Measurements from ENCODE around the gene FABP6. TPM values are rescaled to one million over a fixed set of nuclear protein-coding genes. Genes with fewer than 3 reads are reported as not detected.
A peak's percentile ranks its signal among the peaks of the same experiment; 100 is the strongest.

FABP6 gene
- total RNA-seq, 1 donor from 2014 or later, result 1.6 TPM

DNA sequence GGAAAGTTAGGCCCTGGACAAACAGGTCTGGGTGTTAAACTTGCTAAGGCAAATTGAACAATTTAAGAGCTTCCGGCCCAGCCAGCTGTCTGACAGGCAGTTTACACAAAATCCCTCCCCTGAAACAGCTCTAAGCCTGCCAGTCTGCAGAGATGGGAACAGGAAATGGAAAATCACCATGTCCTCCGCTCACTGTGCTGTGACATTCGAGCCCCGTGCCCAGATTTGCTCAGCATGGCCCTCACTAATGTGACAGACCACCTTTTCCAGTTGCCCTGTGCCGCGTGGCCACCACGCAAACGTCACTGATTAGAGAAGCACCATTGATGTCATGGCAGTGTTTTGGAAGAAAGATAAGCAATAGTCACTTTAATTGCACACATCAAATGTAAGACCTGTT lies 42.1 kb downstream of the FABP6 start:
- Histone ChIP-seq H3K4me3 (no peak overlapping the region), H3K4me1 (peaks cover 45% of the 10 kb centered on the region), H3K36me3 (peaks cover 3% of the 10 kb centered on the region), H3K27me3 (ENCODE audit: low read depth) (no peaks in the 10 kb centered on the region), H3K27ac (replicated peaks) (peak overlapping the region; percentile 79), H3K9me3 (replicated peaks) (no peaks in the 10 kb centered on the region)
- DNase-seq, result no peak
- TF ChIP-seq, protein P1, sequence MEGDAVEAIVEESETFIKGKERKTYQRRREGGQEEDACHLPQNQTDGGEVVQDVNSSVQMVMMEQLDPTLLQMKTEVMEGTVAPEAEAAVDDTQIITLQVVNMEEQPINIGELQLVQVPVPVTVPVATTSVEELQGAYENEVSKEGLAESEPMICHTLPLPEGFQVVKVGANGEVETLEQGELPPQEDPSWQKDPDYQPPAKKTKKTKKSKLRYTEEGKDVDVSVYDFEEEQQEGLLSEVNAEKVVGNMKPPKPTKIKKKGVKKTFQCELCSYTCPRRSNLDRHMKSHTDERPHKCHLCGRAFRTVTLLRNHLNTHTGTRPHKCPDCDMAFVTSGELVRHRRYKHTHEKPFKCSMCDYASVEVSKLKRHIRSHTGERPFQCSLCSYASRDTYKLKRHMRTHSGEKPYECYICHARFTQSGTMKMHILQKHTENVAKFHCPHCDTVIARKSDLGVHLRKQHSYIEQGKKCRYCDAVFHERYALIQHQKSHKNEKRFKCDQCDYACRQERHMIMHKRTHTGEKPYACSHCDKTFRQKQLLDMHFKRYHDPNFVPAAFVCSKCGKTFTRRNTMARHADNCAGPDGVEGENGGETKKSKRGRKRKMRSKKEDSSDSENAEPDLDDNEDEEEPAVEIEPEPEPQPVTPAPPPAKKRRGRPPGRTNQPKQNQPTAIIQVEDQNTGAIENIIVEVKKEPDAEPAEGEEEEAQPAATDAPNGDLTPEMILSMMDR (IDR thresholded peaks at IDR 0.05; ENCODE audit: borderline replicate concordance), result no peak
- intact Hi-C loops (cut with micrococcal nuclease), result no loop called here

DNA sequence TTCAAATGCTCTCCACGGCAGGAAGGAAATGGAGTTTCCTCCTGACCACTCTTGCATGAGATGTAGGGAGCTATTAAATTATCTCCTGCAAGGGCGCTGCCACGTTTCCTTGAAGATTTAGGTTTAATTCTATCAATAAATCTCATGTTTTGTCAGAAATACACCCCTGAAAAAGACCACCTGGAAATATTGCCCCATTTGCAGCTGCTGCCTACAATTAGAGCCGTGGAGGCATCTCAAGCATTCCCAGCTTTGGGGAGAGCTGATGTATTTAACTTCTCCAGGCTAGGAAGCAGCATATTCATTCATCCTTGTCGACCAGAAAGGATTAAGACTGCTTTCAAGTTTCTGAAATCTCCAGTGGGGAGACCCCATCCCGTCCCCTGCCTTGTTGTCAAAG lies 42.5 kb downstream of the FABP6 start:
- Histone ChIP-seq H3K4me1 (peaks cover 45% of the 10 kb centered on the region), H3K4me3 (no peak overlapping the region), H3K27ac (replicated peaks) (peak overlapping the region; percentile 79), H3K36me3 (peaks cover 6% of the 10 kb centered on the region), H3K27me3 (ENCODE audit: low read depth) (no peaks in the 10 kb centered on the region), H3K9me3 (replicated peaks) (no peaks in the 10 kb centered on the region)
- TF ChIP-seq, protein P1 (IDR thresholded peaks at IDR 0.05; ENCODE audit: borderline replicate concordance), result no peak
- no peak for DNase-seq
- intact Hi-C loops (cut with micrococcal nuclease), result no loop called here

DNA sequence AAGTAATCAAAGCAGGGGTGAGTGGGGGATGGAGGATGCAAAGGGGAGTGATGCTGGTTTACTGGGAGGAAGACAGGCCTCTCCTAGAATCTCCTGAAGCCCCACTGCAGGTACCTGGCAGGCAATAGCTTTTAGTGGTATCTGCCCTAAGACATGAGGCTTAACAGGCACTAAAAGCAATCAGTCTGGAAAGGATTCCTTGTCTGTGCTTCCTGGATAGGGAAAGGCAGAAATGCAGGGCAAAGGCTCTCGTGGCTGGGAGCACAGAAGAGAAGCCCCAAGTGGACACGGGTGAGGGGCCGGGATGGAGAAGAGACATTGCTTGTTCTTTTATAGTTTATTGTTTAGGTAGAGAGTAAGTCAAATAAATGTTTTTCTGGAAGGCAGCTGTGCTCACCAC lies 43.0 kb downstream of the FABP6 start:
- Histone ChIP-seq H3K4me3 (no peak overlapping the region), H3K36me3 (peaks cover 10% of the 10 kb centered on the region), H3K27me3 (ENCODE audit: low read depth) (no peaks in the 10 kb centered on the region), H3K27ac (replicated peaks) (no peak overlapping the region), H3K9me3 (replicated peaks) (no peaks in the 10 kb centered on the region), H3K4me1 (peaks cover 45% of the 10 kb centered on the region)
- no peak for DNase-seq
- TF ChIP-seq, protein P1 (IDR thresholded peaks at IDR 0.05; ENCODE audit: borderline replicate concordance), result no peak
- intact Hi-C loops (cut with micrococcal nuclease), result no loop called here

DNA sequence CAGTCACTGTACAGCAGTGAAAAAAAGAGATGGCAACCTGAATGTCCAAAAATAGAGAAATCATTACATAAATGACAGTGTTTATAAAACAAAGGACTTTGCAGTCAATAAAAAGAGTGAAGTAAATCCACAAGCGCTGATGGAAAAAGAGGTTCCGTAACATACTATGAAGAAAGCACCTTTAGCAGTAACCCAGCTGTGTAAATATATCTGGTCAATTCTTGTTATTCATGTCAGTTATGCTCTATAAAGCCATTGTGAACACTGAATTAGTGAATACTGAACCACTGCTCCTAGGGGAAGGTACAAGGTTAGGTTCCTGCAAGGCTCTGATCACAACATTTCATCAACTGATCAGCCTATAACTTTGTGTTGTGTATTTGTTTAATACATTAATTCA lies 43.6 kb downstream of the FABP6 start:
- Histone ChIP-seq H3K9me3 (replicated peaks) (no peaks in the 10 kb centered on the region), H3K27ac (replicated peaks) (no peak overlapping the region), H3K27me3 (ENCODE audit: low read depth) (no peaks in the 10 kb centered on the region), H3K36me3 (peaks cover 12% of the 10 kb centered on the region), H3K4me1 (peaks cover 45% of the 10 kb centered on the region), H3K4me3 (no peak overlapping the region)
- no peak for DNase-seq
- intact Hi-C loops (cut with micrococcal nuclease), result no loop called here
- TF ChIP-seq, protein P1 (IDR thresholded peaks at IDR 0.05; ENCODE audit: borderline replicate concordance), result no peak

DNA sequence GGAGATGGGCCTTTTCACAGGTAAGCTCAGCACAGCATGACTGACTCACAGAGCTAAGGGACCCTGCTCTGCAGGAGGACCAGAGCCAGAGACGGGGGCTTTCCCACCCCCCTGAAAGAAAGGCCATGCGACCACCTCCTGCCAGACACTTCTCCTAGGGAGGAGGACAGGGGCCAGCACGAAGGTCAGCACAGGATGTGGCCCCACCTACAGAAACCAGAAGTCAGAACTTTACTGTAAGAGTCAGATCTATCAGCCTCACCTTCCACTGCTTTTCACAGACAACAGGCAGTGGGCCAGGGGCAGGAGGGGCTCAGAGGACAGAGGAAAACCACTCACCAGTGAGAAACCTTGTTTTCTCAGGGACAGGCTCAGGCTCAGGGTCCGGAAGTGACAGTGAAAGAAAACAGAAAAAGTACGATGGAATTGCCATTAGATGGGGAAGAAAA lies 45.2 kb downstream of the FABP6 start:
- no peak for DNase-seq
- no peaks in the 10 kb centered on the region for H3K9me3 ChIP-seq (replicated peaks)
- H3K4me3 ChIP-seq, result no peak overlapping the region
- H3K4me1 ChIP-seq, result peaks cover 29% of the 10 kb centered on the region
- H3K27ac ChIP-seq (replicated peaks), result no peak overlapping the region
- intact Hi-C loops (cut with micrococcal nuclease), result no loop called here
- peaks cover 14% of the 10 kb centered on the region for H3K36me3 ChIP-seq
- TF ChIP-seq, protein P1 (IDR thresholded peaks at IDR 0.05; ENCODE audit: borderline replicate concordance), result no peak
- no peaks in the 10 kb centered on the region for H3K27me3 ChIP-seq (ENCODE audit: low read depth)

DNA sequence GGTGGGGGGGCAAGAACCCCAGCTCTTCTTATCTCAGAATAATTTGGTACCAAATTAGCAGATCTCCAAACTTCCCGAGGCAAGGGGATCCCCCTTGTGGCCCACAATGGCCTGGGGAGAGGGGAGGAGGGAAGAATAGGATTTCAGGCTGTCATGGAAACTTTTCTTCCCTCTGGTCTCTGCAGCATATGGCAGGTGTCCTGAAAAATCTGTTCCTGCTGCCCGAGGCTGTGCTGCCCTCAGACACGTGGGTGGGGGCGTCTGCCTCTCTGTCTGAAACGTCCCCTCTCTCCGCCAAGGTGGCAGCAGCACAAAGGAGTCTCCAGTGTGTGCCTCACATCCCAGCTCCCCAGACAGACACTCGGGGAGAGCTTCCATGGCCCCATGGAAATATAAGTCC lies 49.0 kb downstream of the FABP6 start:
- Histone ChIP-seq H3K4me1 (no peaks in the 10 kb centered on the region), H3K4me3 (no peak overlapping the region), H3K9me3 (replicated peaks) (no peaks in the 10 kb centered on the region), H3K36me3 (peaks cover 24% of the 10 kb centered on the region), H3K27ac (replicated peaks) (no peak overlapping the region), H3K27me3 (ENCODE audit: low read depth) (no peaks in the 10 kb centered on the region)
- no peak for DNase-seq
- TF ChIP-seq, protein P1 (IDR thresholded peaks at IDR 0.05; ENCODE audit: borderline replicate concordance), result no peak
- intact Hi-C loops (cut with micrococcal nuclease), result no loop called here

Measured in left ventricle myocardium inferior (tissue), 1 donor.